C4-2B (cell line): Measurements from ENCODE around the gene RBM28.

Experiments used
- CTCF ChIP-seq: fragments of 450-650 bp; conservative IDR thresholded peaks from 2 replicates; pipeline ENCODE4 v1.5.1; 2017; ENCODE audit warnings: mild to moderate bottlenecking
- ZFX ChIP-seq: fragments of 450-650 bp; IDR thresholded peaks from 2 replicates; pipeline ENCODE4 v1.6.1; 2017

GRCh38 chr7:128274884-128275603 is 68.7 kb downstream of the RBM28 start:
- no peak for TF ChIP-seq CTCF
- no peak for TF ChIP-seq ZFX
